H4 (cell line): ENCODE results near the gene ZC3H12A. TPM values are rescaled to one million over a fixed set of nuclear protein-coding genes. Genes with fewer than 3 reads are reported as not detected.
"Not testable (repeated sequence)": the region's sequence is repeated elsewhere in the genome, so short reads cannot be mapped to it uniquely, and the experiment has no call there.

Experiments
- DNase-seq: peaks from one replicate; pipeline ENCODE4 v3.0.0-alpha.2; 2015; ENCODE audit warnings: low spot score
- total RNA-seq: library from RNA; depleted of rRNA; stranded (reverse); fragments of >200 nt; shearing (Covaris generic); gene quantifications from 2 replicates; pipeline ENCODE4 v1.2.3, GENCODE V29; 2014; rRNA removed

ZC3H12A gene
- total RNA-seq, 1 experiment from 2014 or later, result 2.9 TPM

DNA sequence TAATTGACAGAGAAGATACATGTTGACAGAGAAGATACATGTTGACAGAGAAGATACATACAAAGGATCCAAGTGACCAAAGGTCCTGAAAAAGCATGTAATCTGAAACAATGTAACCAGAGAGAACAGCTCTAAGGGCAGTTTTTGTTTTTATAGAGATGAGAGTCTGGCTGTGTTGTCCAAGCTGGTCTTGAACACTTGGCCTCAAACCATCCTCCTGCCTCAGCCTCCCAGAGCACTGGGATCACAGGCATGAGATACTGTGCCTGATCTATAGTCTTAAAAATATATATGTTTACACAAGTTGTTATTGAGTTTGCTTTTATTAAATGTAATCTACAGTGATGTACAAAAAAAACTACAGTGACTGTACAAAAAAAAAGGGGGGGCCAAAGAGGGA is 27.7 kb downstream of the ZC3H12A start:
- no peak for DNase-seq

DNA sequence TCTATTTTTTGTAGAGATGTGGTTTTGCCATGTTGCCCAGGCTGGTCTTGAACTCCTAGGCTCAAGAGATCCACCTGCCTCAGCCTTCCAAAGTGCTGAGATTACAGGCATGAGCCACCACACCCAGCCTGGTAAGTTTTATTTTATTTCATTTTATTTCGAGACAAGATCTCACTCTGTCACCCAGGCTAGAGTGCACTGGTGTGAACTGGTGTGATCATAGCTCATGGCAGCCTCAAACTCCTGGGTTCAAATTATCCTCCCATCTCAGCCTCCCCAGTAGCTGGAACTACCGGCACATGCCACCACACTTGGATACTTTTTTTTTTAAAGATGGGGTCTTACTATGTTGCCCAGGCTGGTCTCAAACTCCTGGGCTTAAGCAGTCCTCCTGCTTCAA is 28.4 kb downstream of the ZC3H12A start:
- not testable (repeated sequence) for DNase-seq

DNA sequence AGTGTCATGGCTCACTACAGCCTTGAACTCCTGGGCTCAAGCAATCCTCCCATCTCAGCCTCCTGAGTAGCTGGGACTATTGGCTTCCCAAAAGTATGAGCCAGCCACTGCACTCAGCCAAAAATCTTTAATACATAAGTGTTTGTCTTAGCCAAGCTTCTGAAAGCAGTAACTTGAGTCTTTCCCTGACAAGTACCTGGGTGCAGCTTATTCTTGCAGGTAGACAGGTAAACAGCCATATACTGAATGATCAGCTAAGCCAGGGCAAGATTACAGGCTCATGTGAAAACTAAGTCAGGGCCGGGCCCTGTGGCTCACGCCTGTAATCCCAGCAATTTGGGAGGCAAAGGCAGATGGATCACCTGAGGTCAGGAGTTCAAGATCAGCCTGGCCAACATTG is 32.4 kb downstream of the ZC3H12A start:
- DNase-seq, result no peak

DNA sequence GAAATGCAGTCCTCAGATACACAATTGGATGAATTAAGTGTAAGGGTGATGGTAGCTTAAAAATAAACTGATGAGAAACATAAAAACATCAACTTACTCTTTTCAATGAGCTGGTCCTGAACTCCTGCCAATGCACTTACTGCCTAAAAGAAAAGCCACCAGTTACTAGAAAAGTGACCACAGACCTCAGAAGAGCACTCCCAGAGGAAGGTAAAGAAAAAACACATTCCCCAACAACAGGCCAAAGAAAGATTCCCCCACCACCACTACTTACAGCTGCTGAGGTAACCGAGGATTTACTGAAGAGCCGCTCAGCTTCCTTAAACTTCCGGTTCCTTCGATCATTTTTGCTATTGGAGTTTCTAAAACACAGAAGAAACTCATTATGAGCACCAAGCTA is 34.8 kb downstream of the ZC3H12A start:
- peak; percentile 55 for DNase-seq

DNA sequence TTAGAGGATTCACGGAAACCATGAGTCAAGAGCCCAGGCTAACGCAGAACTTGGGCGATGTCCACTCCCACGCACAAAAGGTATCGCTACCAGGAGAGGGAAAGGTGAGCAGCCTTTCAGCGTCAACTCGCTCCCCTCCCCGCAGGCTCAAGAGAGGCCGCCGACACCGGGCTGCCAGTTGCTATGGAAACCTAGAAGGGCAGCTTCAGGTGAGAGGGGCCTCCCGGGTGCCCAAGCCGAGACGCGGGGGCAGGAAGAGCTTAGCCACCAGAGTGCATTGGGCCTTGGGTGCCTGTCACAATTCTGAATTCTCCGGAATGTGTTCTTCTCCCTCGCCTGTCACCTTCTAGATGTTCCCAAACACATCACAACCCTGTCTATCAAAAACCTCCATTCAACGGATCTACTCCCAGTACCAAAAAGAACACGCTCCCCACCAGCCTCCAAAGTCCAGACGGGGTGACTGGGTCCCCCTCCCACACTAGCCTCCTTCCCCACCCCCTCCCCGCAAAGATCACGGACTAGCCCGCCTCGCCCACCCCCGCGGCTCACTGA is 39.5 kb downstream of the ZC3H12A start:
- DNase-seq, result no peak

DNA sequence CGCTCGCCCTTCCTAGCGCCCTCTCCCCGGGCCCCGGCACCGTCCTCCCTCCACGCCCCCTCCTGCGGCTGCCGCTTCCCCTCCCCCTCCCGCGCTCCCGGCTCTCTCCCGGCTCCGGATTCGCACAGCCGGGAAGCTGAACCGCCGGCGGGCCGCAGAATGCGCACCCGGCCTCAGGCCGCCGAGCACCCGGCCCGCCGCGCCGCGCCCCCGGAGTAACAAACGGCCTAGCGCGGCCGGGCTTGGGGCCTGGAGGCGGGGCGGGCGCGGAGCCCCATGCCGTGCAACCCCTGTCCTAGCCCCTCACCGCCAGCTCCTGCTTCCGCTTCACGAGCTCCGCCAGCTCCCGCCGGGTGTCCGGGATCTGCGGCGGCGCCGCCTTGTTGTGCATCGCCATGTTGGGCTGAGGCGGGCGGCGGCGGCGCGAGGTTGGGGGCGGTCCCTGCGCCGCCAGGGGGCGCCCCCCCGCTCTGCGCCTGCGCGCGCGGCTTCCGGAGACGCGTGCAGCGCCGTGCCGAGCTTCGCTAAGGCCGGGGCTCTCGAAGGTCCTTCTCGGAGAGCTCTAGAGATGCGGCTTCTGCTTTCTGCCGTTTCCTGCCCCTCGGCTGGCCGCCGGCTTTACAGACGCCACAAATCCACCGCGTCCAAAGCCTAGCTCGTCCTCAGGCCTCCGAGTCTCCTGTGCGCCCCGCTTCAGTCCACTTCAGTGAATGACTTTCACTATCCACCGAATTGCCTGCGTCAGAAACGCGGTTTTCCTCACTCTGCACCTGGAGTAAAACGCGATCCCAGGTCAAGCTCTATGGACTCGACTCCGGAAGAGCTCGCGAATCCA is 40.2 kb downstream of the ZC3H12A start, which contains the start of gene MEAF6:
MEAF6 (minus strand) TSS at position 417 of the 835 bp plus-strand sequence; CDS start at position 397, 20 bp downstream.
- DNase-seq, result peak; percentile 54

DNA sequence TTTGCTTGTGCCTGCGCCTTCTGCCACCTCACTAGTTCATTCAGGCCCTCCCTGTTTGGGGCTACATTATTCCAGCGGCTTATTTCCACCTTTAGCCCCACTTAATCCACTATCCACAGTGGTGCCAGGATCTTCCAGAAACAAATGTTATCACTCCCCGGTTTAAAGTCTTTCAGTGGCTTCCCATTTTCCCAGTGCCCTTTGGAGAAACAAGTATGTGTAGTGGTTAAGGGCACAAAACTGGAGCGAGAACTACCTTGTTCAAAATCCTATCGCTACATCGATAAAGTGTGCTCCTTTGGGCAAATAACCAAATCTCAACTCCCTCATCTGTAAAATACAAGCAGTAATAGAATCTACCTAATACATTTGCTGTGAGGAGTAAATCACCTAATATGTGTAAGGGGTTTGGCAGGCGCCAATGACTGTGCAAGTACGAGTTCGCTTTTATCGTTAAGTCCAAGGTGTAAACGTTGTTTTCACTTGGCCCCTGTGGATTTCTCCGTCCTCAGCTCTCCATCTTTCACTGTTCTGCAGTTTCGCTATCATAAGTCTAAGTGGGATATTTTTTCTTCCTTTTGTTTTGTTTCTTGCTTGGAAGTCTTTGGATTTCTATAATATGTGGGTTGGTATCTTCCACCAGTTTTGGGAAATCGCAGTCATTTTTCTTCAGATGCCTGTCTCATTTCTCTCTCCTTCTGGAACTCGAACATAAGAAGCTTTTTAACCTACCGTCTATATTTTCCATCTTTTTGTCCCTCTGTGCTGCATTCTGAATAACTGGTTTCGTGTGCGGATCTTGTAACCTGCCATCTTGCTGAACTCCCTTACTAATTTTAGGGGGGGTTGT is 41.0 kb downstream of the ZC3H12A start:
- no peak for DNase-seq

DNA sequence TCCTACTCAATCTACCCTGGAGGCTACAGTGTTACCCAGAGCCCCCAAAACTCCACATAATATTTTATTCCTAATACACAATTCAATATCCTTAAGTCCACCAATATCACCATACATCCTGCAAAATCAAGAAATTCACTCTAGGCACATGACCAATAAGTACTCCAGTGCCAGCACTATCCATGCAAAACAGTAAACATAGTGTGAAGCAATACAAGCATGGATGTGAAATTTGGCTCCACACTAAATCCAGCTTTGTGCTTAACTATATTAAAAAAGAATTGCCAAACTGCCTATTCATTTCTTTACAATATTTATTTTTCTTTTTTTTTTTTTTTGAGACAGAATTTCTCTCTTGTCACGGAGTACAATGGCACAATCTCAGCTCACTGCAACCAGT is 43.2 kb downstream of the ZC3H12A start:
- DNase-seq, result no peak

DNA sequence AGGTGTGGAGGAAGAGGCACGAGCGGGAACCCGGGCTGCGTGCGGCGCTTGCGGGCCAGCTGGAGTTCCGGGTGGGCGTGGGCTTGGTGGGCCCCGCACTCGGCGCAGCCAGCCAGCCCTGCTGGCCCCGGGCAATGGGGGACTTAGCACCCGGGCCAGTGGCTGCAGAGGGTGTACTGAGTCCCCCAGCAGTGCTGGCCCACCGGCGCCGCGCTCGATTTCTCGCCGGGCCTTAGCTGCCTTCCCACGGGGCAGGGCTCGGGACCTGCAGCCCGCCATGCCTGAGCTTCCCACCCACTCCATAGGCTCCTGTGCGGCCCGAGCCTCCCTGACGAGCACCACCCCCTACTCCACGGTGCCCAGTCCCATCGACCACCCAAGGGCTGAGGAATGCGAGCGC is 43.9 kb downstream of the ZC3H12A start:
- DNase-seq, result not testable (repeated sequence)

DNA sequence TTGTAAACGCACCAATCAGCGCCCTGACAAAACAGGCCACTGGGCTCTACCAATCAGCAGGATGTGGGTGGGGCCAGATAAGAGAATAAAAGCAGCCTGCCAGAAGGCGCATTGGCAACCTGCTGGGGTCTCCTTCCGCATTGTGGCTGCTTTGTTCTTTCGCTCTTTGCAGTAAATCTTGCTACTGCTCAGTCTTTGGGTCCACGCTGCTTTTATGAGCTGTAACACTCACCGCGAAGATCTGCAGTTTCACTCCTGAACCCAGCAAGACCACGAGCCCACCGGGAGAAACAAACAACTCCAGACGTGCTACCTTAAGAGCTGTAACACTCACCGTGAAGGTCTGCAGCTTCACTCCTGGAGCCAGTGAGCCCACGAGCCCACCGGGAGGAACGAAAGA is 44.5 kb downstream of the ZC3H12A start:
- not testable (repeated sequence) for DNase-seq

DNA sequence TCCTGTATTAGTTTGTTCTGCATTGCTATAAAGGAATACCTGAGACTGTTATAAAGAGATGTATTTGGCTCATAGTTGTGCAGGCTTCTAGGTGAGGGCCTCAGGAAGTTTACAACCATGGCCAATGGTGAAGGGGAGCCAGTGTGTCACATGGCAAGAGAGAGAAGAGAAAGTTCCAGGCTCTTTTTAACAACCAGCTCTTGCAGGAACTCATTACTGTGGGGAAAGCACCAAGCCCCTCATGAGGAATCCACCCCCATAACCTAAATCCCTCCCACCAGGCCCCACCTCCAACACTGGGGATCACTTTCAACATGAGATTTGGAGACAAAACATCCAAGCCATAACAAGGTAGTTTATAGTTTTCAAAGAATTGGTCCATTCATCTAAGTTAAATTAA is 45.2 kb downstream of the ZC3H12A start:
- DNase-seq, result no peak

DNA sequence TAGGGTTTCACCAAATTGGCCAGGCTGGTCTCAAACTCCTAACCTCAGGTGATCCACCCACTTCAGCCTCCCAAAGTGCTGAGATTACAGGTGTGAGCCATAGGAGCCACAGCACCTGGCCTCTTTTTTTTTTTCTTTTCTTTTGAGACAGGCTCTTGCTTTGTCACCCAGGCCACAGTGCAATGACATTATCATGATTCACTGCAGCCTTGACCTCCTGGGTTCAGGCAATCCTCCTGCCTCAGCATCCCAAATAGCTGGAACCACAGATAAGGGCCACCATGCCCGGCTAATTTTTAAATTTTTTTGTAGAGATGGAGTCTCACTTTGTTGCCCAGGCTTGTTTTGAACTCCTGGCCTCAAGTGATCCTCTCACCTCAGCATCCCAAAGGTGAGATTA is 55.5 kb downstream of the ZC3H12A start:
- not testable (repeated sequence) for DNase-seq

DNA sequence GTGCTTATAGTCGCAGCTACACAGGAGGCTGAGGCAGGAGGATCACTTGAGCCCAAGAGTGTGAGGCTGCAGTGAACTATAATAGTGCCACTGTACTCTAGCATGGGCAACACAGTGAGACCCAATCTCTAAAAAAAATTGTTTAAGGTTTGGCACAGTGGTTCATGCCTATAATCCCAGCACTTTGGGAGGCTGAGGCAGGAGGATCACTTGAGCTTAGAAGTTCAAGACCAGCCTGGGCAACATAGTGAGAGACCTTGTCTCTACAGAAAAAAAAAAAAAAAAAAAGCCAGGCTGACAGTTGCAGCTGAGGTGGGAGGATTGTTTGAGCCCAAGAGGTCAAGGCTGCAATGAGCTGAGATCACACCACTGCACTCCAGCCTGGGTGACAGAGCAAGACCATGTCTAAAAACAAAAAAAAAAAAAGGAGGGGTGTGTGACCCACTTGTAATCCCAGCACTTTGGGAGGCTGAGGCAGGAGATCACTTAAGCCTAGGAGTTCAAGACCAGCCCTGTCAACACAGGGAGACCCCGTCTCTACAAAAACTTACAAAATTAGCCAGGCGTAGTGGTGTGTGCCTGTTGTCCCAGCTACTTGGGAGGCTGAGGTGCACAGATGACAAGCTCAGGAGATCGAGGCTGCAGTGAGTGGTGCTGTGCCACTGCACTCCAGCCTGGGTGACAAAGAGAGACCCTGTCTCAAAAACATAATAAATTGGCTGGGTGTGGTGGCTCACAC is 58.2 kb downstream of the ZC3H12A start:
- DNase-seq, result not testable (repeated sequence)

DNA sequence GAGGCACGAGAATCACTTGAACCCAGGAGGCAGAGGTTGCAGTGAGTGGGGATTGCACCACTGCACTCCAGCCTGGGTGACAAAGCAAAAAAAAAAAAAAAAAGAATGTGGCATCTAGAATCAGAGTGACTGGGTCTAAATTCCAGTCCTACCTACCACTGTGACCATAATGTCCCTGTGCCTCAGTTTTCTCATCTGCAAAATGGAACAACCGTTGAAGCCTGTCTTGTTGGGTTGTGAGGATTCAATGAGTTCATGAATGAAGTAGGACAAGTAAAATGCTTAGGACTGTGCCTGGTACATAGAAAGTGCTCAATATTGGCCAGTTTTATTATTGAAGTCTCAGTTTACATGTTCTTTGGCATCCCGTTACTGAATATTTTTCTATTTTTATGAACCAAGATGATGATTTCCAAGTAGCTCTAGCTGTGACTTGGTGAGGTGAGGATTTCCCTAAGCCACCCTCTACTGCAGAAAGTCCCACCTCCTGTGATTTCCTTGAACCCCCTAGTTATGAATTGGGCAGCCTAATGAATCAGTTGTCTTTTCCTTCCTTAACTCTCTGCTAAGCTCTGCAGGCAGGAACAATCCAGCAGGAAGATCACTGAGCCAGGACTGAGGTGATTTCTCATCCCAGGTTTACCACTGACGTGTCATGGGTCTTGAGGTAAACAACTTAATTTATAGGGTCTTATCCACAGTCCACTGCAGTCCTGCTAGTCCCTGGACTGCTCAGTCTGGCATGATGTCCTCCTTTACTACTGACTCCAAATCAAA is 59.1 kb downstream of the ZC3H12A start:
- DNase-seq, result no peak

Other genes with a start within 250 kb of the ZC3H12A start
- gene MEAF6, start 40.2 kb downstream of the ZC3H12A start, total RNA-seq, result 113 and 172 TPM in 2 replicates
- gene SNIP1, start 79.7 kb downstream of the ZC3H12A start, total RNA-seq, result 7.2 and 12.9 TPM in 2 replicates
- gene DNALI1, start 82.4 kb downstream of the ZC3H12A start, total RNA-seq, result 0.64 TPM in 1 of 2 replicates, not detected in the other
- gene GNL2, start 121.4 kb downstream of the ZC3H12A start, total RNA-seq, result 55.3 and 64.6 TPM in 2 replicates
- gene RSPO1, start 160.3 kb downstream of the ZC3H12A start, total RNA-seq, result 0.08 and 0.12 TPM in 2 replicates
- gene CDCA8, start 217.9 kb downstream of the ZC3H12A start, total RNA-seq, result 12.4 and 28.5 TPM in 2 replicates